ENCODE measurements around the gene CHIA.
"Not testable (repeated sequence)": the region's sequence is repeated elsewhere in the genome, so short reads cannot be mapped to it uniquely, and the experiment has no call there.

Gene CHIA

GRCh38 chr1:111346089-111346885 lies 55.6 kb downstream of the CHIA start:
- peak; percentile 28 for TF ChIP-seq CTCF (IDR thresholded peaks at IDR 0.05; ENCODE audit: insufficient read depth, low read depth, low read length, missing control alignments)
- peak overlapping the region; percentile 80 for H3K4me3 ChIP-seq (ENCODE audit: low read depth, low read length)
- DNase-seq (ENCODE audit: low read depth): peak; percentile 92

- DNase-seq (ENCODE audit: low read depth): no peak
- TF ChIP-seq CTCF (IDR thresholded peaks at IDR 0.05; ENCODE audit: insufficient read depth, low read depth, low read length, missing control alignments): no peak
- H3K4me3 ChIP-seq (ENCODE audit: low read depth, low read length): no peak overlapping the region
These were observed 56.4 kb downstream of the CHIA start for GRCh38 chr1:111347026-111347425.

DNA sequence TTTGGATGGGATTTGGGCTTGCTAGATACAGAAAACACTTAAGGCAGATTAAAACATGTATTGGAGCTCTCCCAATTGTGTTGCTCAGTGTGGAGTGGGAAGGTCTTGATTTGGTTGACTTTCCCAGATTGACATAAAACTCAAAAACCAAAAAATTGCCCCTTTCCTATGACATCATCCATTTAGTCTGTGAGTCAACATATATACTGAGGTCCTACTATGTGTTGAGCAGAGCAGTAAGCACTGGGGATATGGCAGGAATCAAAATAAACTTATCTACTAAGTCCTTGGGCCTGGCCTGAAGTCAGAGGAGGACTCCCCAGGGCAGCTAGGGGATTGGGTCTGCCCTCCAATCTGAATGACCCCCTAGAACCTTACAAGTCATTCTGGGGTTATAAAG lies 61.0 kb downstream of the CHIA start:
- TF ChIP-seq CTCF (IDR thresholded peaks at IDR 0.05; ENCODE audit: insufficient read depth, low read depth, low read length, missing control alignments): no peak
- no peak overlapping the region for H3K4me3 ChIP-seq (ENCODE audit: low read depth, low read length)
- DNase-seq (ENCODE audit: low read depth): no peak

DNA sequence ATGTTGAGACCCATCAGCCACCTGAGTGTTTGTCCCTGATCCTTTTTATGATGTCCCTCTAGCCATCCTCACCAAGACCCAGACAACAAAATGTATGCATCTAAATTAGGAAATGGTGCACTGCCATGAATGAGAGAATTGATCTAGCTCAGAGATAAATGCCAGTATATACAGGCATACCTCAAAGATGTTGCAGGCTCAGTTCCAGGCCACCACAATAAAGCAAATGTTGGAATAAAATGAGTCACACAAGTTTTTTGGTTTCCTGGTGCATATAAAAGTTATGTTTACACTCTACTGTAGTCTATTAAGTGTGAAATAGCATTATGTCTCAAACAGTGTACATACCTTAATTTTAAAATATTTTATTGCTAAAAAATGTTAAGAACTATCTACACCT lies 63.9 kb downstream of the CHIA start:
- no peak overlapping the region for H3K4me3 ChIP-seq (ENCODE audit: low read depth, low read length)
- no peak for TF ChIP-seq CTCF (IDR thresholded peaks at IDR 0.05; ENCODE audit: insufficient read depth, low read depth, low read length, missing control alignments)
- DNase-seq (ENCODE audit: low read depth): no peak

DNA sequence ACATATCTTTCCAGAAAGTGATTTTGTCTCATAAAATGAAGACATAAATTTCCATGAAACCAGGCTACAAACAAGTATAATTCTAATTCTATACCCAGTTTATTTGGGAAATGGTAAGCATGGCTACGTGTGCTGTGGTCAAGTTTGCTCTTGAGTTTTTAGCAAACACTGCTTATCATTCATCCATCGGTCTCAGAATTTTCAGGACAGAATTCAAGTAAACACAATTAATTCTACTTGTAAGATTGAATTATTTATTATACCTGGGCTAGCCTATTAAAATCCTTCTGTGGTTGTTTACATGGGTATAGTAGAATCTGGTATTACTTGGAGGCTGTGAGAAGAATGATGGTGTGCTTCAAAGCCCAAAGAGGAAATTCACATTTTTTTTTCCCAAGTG lies 68.3 kb downstream of the CHIA start:
- DNase-seq (ENCODE audit: low read depth): no peak
- no peak for TF ChIP-seq CTCF (IDR thresholded peaks at IDR 0.05; ENCODE audit: insufficient read depth, low read depth, low read length, missing control alignments)
- H3K4me3 ChIP-seq (ENCODE audit: low read depth, low read length): no peak overlapping the region

- no peak for DNase-seq (ENCODE audit: low read depth)
- TF ChIP-seq CTCF (IDR thresholded peaks at IDR 0.05; ENCODE audit: insufficient read depth, low read depth, low read length, missing control alignments): no peak
- no peak overlapping the region for H3K4me3 ChIP-seq (ENCODE audit: low read depth, low read length)
These were observed 68.7 kb downstream of the CHIA start for GRCh38 chr1:111359376-111359775.

GRCh38 chr1:111360257-111360656 lies 69.6 kb downstream of the CHIA start:
- DNase-seq (ENCODE audit: low read depth); H3K4me3 ChIP-seq (ENCODE audit: low read depth, low read length): not testable (repeated sequence)

All from GM12865 (cell line).